ENCODE measurements around the gene KANSL3. TPM values are rescaled to one million over a fixed set of nuclear protein-coding genes. Genes with fewer than 3 reads are reported as not detected.
A peak's percentile ranks its signal among the peaks of the same experiment; 100 is the strongest.

The KANSL3 gene
- total and polyA plus RNA-seq, 3 donors from 2014 or later, result 78.7 to 108 (median 102) TPM

GRCh38 chr2:96608469-96609455 lies 29.4 kb downstream of the KANSL3 start:
- intact Hi-C loops (cut with DNase I; ENCODE audit: low total_unique reads), result no loop called here
- H3K4me1 ChIP-seq, result peaks cover 3% of the 10 kb centered on the region
- H3K27me3 ChIP-seq, result no peaks in the 10 kb centered on the region
- no peaks in the 10 kb centered on the region for H3K9me3 ChIP-seq
- WGBS, 2 donors, result 87 to 89% methylated on average over 12 to 13 of the region's 13 CpGs
- H3K4me3 ChIP-seq, result no peak overlapping the region
- no peaks in the 10 kb centered on the region for H3K36me3 ChIP-seq (ENCODE audit: low read depth, missing control alignments)
- DNase-seq, result peak; percentile 27
- TF ChIP-seq CTCF (IDR thresholded peaks at IDR 0.05) (no peak), POLR2A (IDR thresholded peaks at IDR 0.05) (no peak)
- no peak overlapping the region for H3K27ac ChIP-seq

- WGBS, 2 donors, result 85 to 94% methylated on average over 2 of the region's 2 CpGs
- no peak for TF ChIP-seq CTCF (IDR thresholded peaks at IDR 0.05)
- TF ChIP-seq POLR2A (IDR thresholded peaks at IDR 0.05), result no peak
- Histone ChIP-seq H3K9me3 (no peaks in the 10 kb centered on the region), H3K36me3 (ENCODE audit: low read depth, missing control alignments) (no peaks in the 10 kb centered on the region), H3K27me3 (no peaks in the 10 kb centered on the region), H3K4me3 (no peak overlapping the region), H3K27ac (no peak overlapping the region), H3K4me1 (peaks cover 3% of the 10 kb centered on the region)
- no peak for DNase-seq
- intact Hi-C loops (cut with DNase I; ENCODE audit: low total_unique reads), result no loop called here
These were observed 34.0 kb downstream of the KANSL3 start for GRCh38 chr2:96604104-96604503.

GRCh38 chr2:96602330-96602823 lies 35.7 kb downstream of the KANSL3 start:
- H3K27ac ChIP-seq, result no peak overlapping the region

GRCh38 chr2:96601382-96602292 lies 36.5 kb downstream of the KANSL3 start:
- intact Hi-C loops (cut with DNase I; ENCODE audit: low total_unique reads), result no loop called here
- H3K27me3 ChIP-seq, result no peaks in the 10 kb centered on the region
- WGBS, 2 donors, result 84 to 88% methylated on average over 5 to 8 of the region's 8 CpGs
- H3K27ac ChIP-seq, result no peak overlapping the region
- H3K36me3 ChIP-seq (ENCODE audit: low read depth, missing control alignments), result no peaks in the 10 kb centered on the region
- DNase-seq, result no peak
- no peaks in the 10 kb centered on the region for H3K4me1 ChIP-seq
- H3K9me3 ChIP-seq, result no peaks in the 10 kb centered on the region
- no peak overlapping the region for H3K4me3 ChIP-seq
- TF ChIP-seq CTCF (IDR thresholded peaks at IDR 0.05), result no peak
- TF ChIP-seq POLR2A (IDR thresholded peaks at IDR 0.05), result no peak

More at GRCh38 chr2:96602330-96602823, 35.7 kb downstream of the KANSL3 start:
- Histone ChIP-seq H3K4me3 (no peak overlapping the region), H3K36me3 (ENCODE audit: low read depth, missing control alignments) (no peaks in the 10 kb centered on the region), H3K4me1 (no peaks in the 10 kb centered on the region), H3K27me3 (no peaks in the 10 kb centered on the region), H3K9me3 (no peaks in the 10 kb centered on the region)
- intact Hi-C loops (cut with DNase I; ENCODE audit: low total_unique reads), result no loop called here
- DNase-seq, result no peak
- TF ChIP-seq CTCF (IDR thresholded peaks at IDR 0.05), result no peak
- TF ChIP-seq POLR2A (IDR thresholded peaks at IDR 0.05), result no peak
- WGBS, 2 donors, result 94% methylated on average over 2 of the region's 2 CpGs; no CpG with 5 or more reads in 1 of the 2 donors

All from testis (tissue), 3 donors.